ENCODE results near the gene IFI27L2. TPM values are rescaled to one million over a fixed set of nuclear protein-coding genes. Genes with fewer than 3 reads are reported as not detected.

Gene IFI27L2
- total RNA-seq, 1 donor from 2014 or later = 28.5 TPM

DNA sequence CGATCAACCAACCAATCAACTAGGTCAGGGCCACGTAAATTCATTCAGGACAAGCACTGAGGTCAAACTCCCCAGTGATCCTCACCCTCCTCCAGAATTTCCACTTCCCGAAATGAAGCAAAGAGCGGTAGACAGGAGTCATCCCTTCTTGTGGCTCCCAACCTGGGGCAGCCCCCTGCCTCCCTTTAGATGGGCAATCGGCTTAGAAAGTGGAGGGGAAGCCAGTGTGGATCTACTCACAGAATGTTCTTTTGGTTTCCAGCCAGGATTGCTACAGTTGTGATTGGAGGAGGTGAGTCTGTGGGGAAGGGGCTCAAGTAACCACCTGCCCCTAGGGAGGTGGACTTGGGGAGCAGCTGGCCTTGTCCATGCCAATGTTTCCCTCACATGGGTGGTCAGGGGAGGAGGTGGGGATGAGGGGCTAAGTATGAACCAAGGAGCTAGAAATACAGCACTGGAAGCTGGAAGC, 14.8 kb downstream of the IFI27L2 start:
- DNase-seq (ENCODE audit: low spot score in 2 of 2, unreplicated experiment in 2 of 2) = no peak
- H3K4me3 Mint-ChIP-seq = no peak overlapping the region
- H3K9me3 Mint-ChIP-seq = peaks cover 3% of the 10 kb centered on the region
- H3K27ac Mint-ChIP-seq = no peak overlapping the region
- TF ChIP-seq CTCF (IDR thresholded peaks at IDR 0.05; ENCODE audit: unreplicated experiment) = no peak
- no peaks in the 10 kb centered on the region for H3K36me3 Mint-ChIP-seq
- peaks cover 7% of the 10 kb centered on the region for H3K4me1 Mint-ChIP-seq
- H3K27me3 Mint-ChIP-seq (ENCODE audit: low read depth) = peaks cover 41% of the 10 kb centered on the region

GRCh38 chr14:94113908-94114588, 15.4 kb downstream of the IFI27L2 start:
- Mint-ChIP-seq H3K27ac (no peak overlapping the region), H3K4me3 (no peak overlapping the region), H3K27me3 (ENCODE audit: low read depth) (peaks cover 38% of the 10 kb centered on the region), H3K9me3 (no peaks in the 10 kb centered on the region), H3K4me1 (peaks cover 7% of the 10 kb centered on the region), H3K36me3 (no peaks in the 10 kb centered on the region)
- no peak for DNase-seq (ENCODE audit: low spot score in 2 of 2, unreplicated experiment in 2 of 2)
- TF ChIP-seq CTCF (IDR thresholded peaks at IDR 0.05; ENCODE audit: unreplicated experiment) = no peak

- Mint-ChIP-seq H3K9me3 (no peaks in the 10 kb centered on the region), H3K4me1 (peaks cover 7% of the 10 kb centered on the region), H3K27ac (no peak overlapping the region), H3K27me3 (ENCODE audit: low read depth) (peaks cover 38% of the 10 kb centered on the region), H3K36me3 (no peaks in the 10 kb centered on the region), H3K4me3 (no peak overlapping the region)
- no peak for DNase-seq (ENCODE audit: low spot score in 2 of 2, unreplicated experiment in 2 of 2)
- TF ChIP-seq CTCF (IDR thresholded peaks at IDR 0.05; ENCODE audit: unreplicated experiment) = no peak
Observed at GRCh38 chr14:94113490-94113889, 15.9 kb downstream of the IFI27L2 start.

- peaks cover 7% of the 10 kb centered on the region for H3K4me1 Mint-ChIP-seq
- no peak for TF ChIP-seq CTCF (IDR thresholded peaks at IDR 0.05; ENCODE audit: unreplicated experiment)
- no peaks in the 10 kb centered on the region for H3K36me3 Mint-ChIP-seq
- H3K9me3 Mint-ChIP-seq = no peaks in the 10 kb centered on the region
- H3K27ac Mint-ChIP-seq = no peak overlapping the region
- DNase-seq (ENCODE audit: low spot score in 2 of 2, unreplicated experiment in 2 of 2) = no peak
- H3K27me3 Mint-ChIP-seq (ENCODE audit: low read depth) = peaks cover 36% of the 10 kb centered on the region
- H3K4me3 Mint-ChIP-seq = no peak overlapping the region
Observed at GRCh38 chr14:94113073-94113472, 16.3 kb downstream of the IFI27L2 start.

DNA sequence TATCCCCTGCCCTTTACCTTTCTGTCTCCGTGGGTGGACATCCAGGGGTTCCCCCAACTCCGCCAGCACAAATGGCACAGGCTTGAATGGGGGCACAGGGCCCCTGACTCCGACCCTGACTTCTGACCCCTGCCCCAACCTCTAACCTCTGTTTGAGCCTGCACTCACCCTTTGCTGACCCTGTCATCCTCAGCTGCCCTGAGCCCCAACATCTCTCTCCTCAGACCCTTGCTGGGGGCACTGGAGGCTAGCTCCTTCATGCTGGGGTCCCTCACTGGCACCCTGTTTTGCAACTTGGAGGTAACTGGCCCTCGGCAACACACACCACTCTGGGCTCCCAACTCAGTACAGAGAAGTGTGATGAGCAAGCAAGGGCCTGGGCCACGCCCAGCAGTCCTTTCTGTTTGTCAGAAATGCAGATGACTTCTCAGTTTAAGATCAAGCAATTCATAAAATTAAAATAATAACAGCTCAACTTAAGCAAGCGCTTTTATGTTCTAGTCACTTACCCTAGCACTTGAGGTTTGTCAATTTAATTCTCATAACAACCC, 16.8 kb downstream of the IFI27L2 start:
- no peak for TF ChIP-seq CTCF (IDR thresholded peaks at IDR 0.05; ENCODE audit: unreplicated experiment)
- Mint-ChIP-seq H3K9me3 (no peaks in the 10 kb centered on the region), H3K4me1 (peaks cover 7% of the 10 kb centered on the region), H3K36me3 (no peaks in the 10 kb centered on the region), H3K27ac (no peak overlapping the region), H3K27me3 (ENCODE audit: low read depth) (peaks cover 32% of the 10 kb centered on the region), H3K4me3 (no peak overlapping the region)
- no peak for DNase-seq (ENCODE audit: low spot score in 2 of 2, unreplicated experiment in 2 of 2)
